SK-N-SH (cell line): ENCODE measurements around the gene EPYC. TPM values are rescaled to one million over a fixed set of nuclear protein-coding genes. Genes with fewer than 3 reads are reported as not detected.

Source experiments
- CTCF ChIA-PET: fragments of 300-600, 350-600 bp; formaldehyde crosslinking; extraction: SDS; loops from one replicate; lab custom pipeline; 2021; lab: Yijun Ruan, JAX
- POLR2A ChIA-PET: fragments of 350-600 bp; sonication (Branson Sonifier 250); formaldehyde crosslinking; extraction: SDS; loops from one replicate; lab custom pipeline; 2020; ENCODE audit warnings: antibody characterized with exemption, inconsistent platforms; lab: Yijun Ruan, JAX
- DNase-seq: peaks from one replicate; pipeline ENCODE4 v3.0.0; 2012
- H2AFZ ChIP-seq: fragments of 200-600 bp; sonication (generic); 2 replicates; pipeline ENCODE4 v1.8.1; 2016; ENCODE audit warnings: antibody characterized with exemption, mild to moderate bottlenecking, low read depth
- H3F3A ChIP-seq: fragments of 200-600 bp; sonication (generic); replicated peaks from 2 replicates; pipeline ENCODE3; 2016; ENCODE audit warnings: antibody characterized with exemption, mild to moderate bottlenecking; ENCODE audit not compliant: insufficient read depth
- H3K27ac ChIP-seq, 2 experiments: fragments of 200-500 bp in 1 of 2; fragments of 200-600 bp in 1 of 2; sonication (Bioruptor generic) in 1 of 2; sonication (generic), shearing (Covaris generic) in 1 of 2; 2 replicates each; pipeline versions ENCODE4 v1.5.1 to v1.6.1; 2014 to 2016; ENCODE audit warnings: low read depth in 2 of 2, inconsistent platforms in 1 of 2, low read length in 1 of 2, mild to moderate bottlenecking in 1 of 2, mixed read lengths in 1 of 2
- H3K27me3 ChIP-seq: fragments of 200-600 bp; sonication (generic), shearing (Covaris generic); 2 replicates; pipeline ENCODE4 v1.6.1; 2016; ENCODE audit warnings: mixed run types; ENCODE audit not compliant: insufficient read depth
- H3K36me3 ChIP-seq, 2 experiments: fragments of 200-500 bp in 1 of 2; fragments of 200-600 bp in 1 of 2; sonication (Bioruptor generic) in 1 of 2; sonication (generic) in 1 of 2; replicated peaks in 1 of 2; 2 replicates each; pipeline versions ENCODE3 to v1.5.1; 2014 to 2016; ENCODE audit warnings: low read length in 1 of 2, mild to moderate bottlenecking in 1 of 2; ENCODE audit not compliant: insufficient read depth in 2 of 2, control insufficient read depth in 1 of 2
- H3K4me1 ChIP-seq, 2 experiments: fragments of 200-500 bp in 1 of 2; fragments of 200-600 bp in 1 of 2; sonication (Bioruptor generic) in 1 of 2; sonication (generic), shearing (Covaris generic) in 1 of 2; 2 replicates each; pipeline versions ENCODE4 v1.5.1 to v1.6.1; 2014 to 2016; ENCODE audit warnings: low read depth in 1 of 2, low read length in 1 of 2, mixed run types in 1 of 2; ENCODE audit not compliant: insufficient read depth in 2 of 2, control insufficient read depth in 1 of 2
- H3K4me2 ChIP-seq: fragments of 200-600 bp; sonication (generic), shearing (Covaris generic); 2 replicates; pipeline ENCODE4 v1.6.1; 2017; ENCODE audit warnings: mixed run types
- H3K4me3 ChIP-seq, 2 experiments: fragments of 200-500 bp in 1 of 2; fragments of 200-600 bp in 1 of 2; sonication (Bioruptor generic) in 1 of 2; sonication (generic), shearing (Covaris generic) in 1 of 2; 2 replicates each; pipeline versions ENCODE4 v1.5.1 to v1.8.1; 2014 to 2016; ENCODE audit warnings: low read depth in 2 of 2, inconsistent platforms in 1 of 2, low read length in 1 of 2, mild to moderate bottlenecking in 1 of 2, mixed read lengths in 1 of 2, moderate library complexity in 1 of 2
- H3K79me2 ChIP-seq: fragments of 200-600 bp; sonication (generic); 2 replicates; pipeline ENCODE4 v1.8.1; 2017; ENCODE audit warnings: mild to moderate bottlenecking; ENCODE audit not compliant: insufficient read depth
- H3K9ac ChIP-seq: fragments of 200-600 bp; sonication (generic); 2 replicates; pipeline ENCODE4 v1.6.1; 2017; ENCODE audit warnings: mixed run types
- H3K9me2 ChIP-seq: fragments of 200-600 bp; sonication (generic); 2 replicates; pipeline ENCODE4 v1.6.1; 2017; ENCODE audit warnings: mixed run types
- H3K9me3 ChIP-seq: fragments of 200-600 bp; sonication (generic); 2 replicates; pipeline ENCODE4 v1.6.1; 2017; ENCODE audit warnings: mixed run types, mild to moderate bottlenecking, moderate library complexity
- H4K20me1 ChIP-seq: fragments of 200-600 bp; sonication (generic); 2 replicates; pipeline ENCODE4 v1.6.1; 2017; ENCODE audit warnings: mild to moderate bottlenecking, mixed run types; ENCODE audit not compliant: insufficient read depth
- CHD2 ChIP-seq: fragments of 150-350 bp; IDR thresholded peaks from 2 replicates; pipeline ENCODE4 v1.6.1; 2018; ENCODE audit warnings: low read length; ENCODE audit not compliant: partially characterized antibody
- EP300 ChIP-seq, 2 experiments: IDR thresholded peaks; 2 replicates each; pipeline versions ENCODE4 v1.4.0 to v1.6.1; 2012; ENCODE audit warnings: borderline replicate concordance in 1 of 2, low read depth in 1 of 2, low read length in 1 of 2
- EZH2phosphoT487 ChIP-seq: fragments of 200-600 bp; sonication (generic); IDR thresholded peaks from 2 replicates; pipeline ENCODE4 v1.6.1; 2017; ENCODE audit warnings: low read depth, mixed run types, mild to moderate bottlenecking, antibody characterized with exemption, moderate library complexity, borderline replicate concordance
- FOXJ3 ChIP-seq: sonication (generic); formaldehyde crosslinking; IDR thresholded peaks from 2 replicates; pipeline ENCODE4 v1.5.1; 2020; ENCODE audit warnings: mild to moderate bottlenecking, missing genetic modification reagents
- FOXM1 ChIP-seq: IDR thresholded peaks from 2 replicates; pipeline ENCODE4 v1.4.0; 2012; ENCODE audit warnings: low read depth, mild to moderate bottlenecking
- MAX ChIP-seq: IDR thresholded peaks from 2 replicates; pipeline ENCODE4 v1.4.0; 2012; ENCODE audit warnings: low read depth
- NFIC ChIP-seq: IDR thresholded peaks from 2 replicates; pipeline ENCODE4 v1.4.0; 2012; ENCODE audit warnings: borderline replicate concordance
- PBX3 ChIP-seq: IDR thresholded peaks from 2 replicates; pipeline ENCODE4; 2012
- POLR2AphosphoS5 ChIP-seq: IDR thresholded peaks from 2 replicates; pipeline ENCODE4 v1.6.1; 2012; ENCODE audit warnings: low read depth, low read length
- RCOR1 ChIP-seq: fragments of 150-350 bp; IDR thresholded peaks from 2 replicates; pipeline ENCODE4 v1.6.1; 2017; ENCODE audit warnings: antibody characterized with exemption, low read length
- REST ChIP-seq: IDR thresholded peaks from 2 replicates; pipeline ENCODE4 v1.6.1; 2012; ENCODE audit warnings: mild to moderate bottlenecking, low read depth, low read length, moderate library complexity
- RFX5 ChIP-seq: IDR thresholded peaks from 2 replicates; pipeline ENCODE4 v1.6.1; 2012; ENCODE audit warnings: mild to moderate bottlenecking, improper control_type of control experiment, low read length
- RXRA ChIP-seq: IDR thresholded peaks from 2 replicates; pipeline ENCODE4 v1.4.0; 2012; ENCODE audit warnings: low read depth, mild to moderate bottlenecking, borderline replicate concordance
- SMC3 ChIP-seq: IDR thresholded peaks from 2 replicates; pipeline ENCODE4 v1.6.1; 2012; ENCODE audit warnings: low read depth, low read length, improper control_type of control experiment
- TCF12 ChIP-seq: IDR thresholded peaks from 2 replicates; pipeline ENCODE4 v1.4.0; 2012
- TEAD4 ChIP-seq: IDR thresholded peaks from 2 replicates; pipeline ENCODE4 v1.4.0; 2012; ENCODE audit warnings: mild to moderate bottlenecking, borderline replicate concordance; ENCODE audit not compliant: insufficient read depth
- USF1 ChIP-seq: IDR thresholded peaks from 2 replicates; pipeline ENCODE4 v1.4.0; 2012; ENCODE audit warnings: low read depth, borderline replicate concordance
- ZBTB33 ChIP-seq: IDR thresholded peaks from 2 replicates; pipeline ENCODE4 v1.4.0; 2012; ENCODE audit warnings: low read depth, borderline replicate concordance
- WGBS: methylation state at CpG from one replicate; pipeline ENCODE4 v1.1.6; 2017; ENCODE audit warnings: low lambda C conversion rate; 5-methylcytosine and 5-hydroxymethylcytosine counted together
- polyA plus RNA-seq, 3 experiments: library from polyadenylated mRNA; depleted of rRNA; stranded (reverse); fragments of >200 nt; gene quantifications; 2 replicates each; pipeline ENCODE4 v1.2.3, GENCODE V29; 2012

Gene EPYC
- polyA plus RNA-seq, 1 of the 3 experiments (the other 2 are of a cell fraction) = not detected

- Histone ChIP-seq H3K9ac (no peak overlapping the region), H3K27me3 (no peaks in the 10 kb centered on the region), H4K20me1 (no peaks in the 10 kb centered on the region), H3K36me3 (no peaks in the 10 kb centered on the region), H3K4me3 (no peak overlapping the region), H3K27ac (no peak overlapping the region), H3K79me2 (no peaks in the 10 kb centered on the region), H3K4me1 (no peaks in the 10 kb centered on the region; a peak in 2 of 4 replicates), H3K9me2 (no peaks in the 10 kb centered on the region), H2AFZ (no peak overlapping the region), H3K9me3 (no peaks in the 10 kb centered on the region), H3F3A (no peaks in the 10 kb centered on the region), H3K4me2 (no peak overlapping the region)
- ChIA-PET CTCF (interaction anchor here (0.8 to 3.8 kb wide), 2 partner anchors 371 to 1600 kb away, joined by 4 to 11 read pairs; no protein-coding TSS in a partner anchor), POLR2A (no interaction called here)
- WGBS = 66% methylated on average over 3 of the region's 3 CpGs
- DNase-seq = no peak
- no peak for TF ChIP-seq SMC3
- no peak for TF ChIP-seq MAX
- TF ChIP-seq POLR2AphosphoS5 = no peak
- no peak for TF ChIP-seq REST
- no peak for TF ChIP-seq NFIC
- no peak for TF ChIP-seq TCF12
- TF ChIP-seq FOXM1 = no peak
- TF ChIP-seq PBX3 = no peak
- no peak for TF ChIP-seq EP300 (IDR thresholded peaks at IDR 0.05; ENCODE audit: borderline replicate concordance in 1 of 2, low read depth in 1 of 2, low read length in 1 of 2)
- no peak for TF ChIP-seq USF1
- TF ChIP-seq FOXJ3 = no peak
- TF ChIP-seq EZH2phosphoT487 = no peak
- TF ChIP-seq RFX5 = no peak
- TF ChIP-seq RXRA = no peak
- TF ChIP-seq ZBTB33 = no peak
- TF ChIP-seq CHD2 = no peak
- no peak for TF ChIP-seq RCOR1
- no peak for TF ChIP-seq TEAD4
Measured at GRCh38 chr12:90984114-90984513, 20.7 kb downstream of the EPYC start.
